CD4-positive, alpha-beta T cell (primary cell): ENCODE results near the gene OR9A2. TPM values are rescaled to one million over a fixed set of nuclear protein-coding genes. Genes with fewer than 3 reads are reported as not detected.

Source experiments
- ATAC-seq: fragments of 200-7000 bp; cut with Tn5 transposase; one replicate; pipeline ENCODE4 v1.10.0; 2022; ENCODE audit warnings: mild to moderate bottlenecking; ENCODE audit not compliant: poor library complexity
- CTCF ChIA-PET: fragments of 350-600 bp; sonication (Branson Sonifier 250); formaldehyde crosslinking; loops from one replicate; lab custom pipeline; 2021; ENCODE audit warnings: antibody characterized with exemption, inconsistent platforms; lab: Charles Lee
- POLR2A ChIA-PET: fragments of 350-600 bp; sonication (Branson Sonifier 250); formaldehyde crosslinking; loops from one replicate; lab custom pipeline; 2021; ENCODE audit warnings: antibody characterized with exemption, inconsistent platforms; lab: Charles Lee
- DNase-seq, 14 experiments: peaks; one replicate each; pipeline ENCODE4 v3.0.0-alpha.2; 2013 to 2020; ENCODE audit warnings: mixed read lengths in 2 of 14
- H3K27ac ChIP-seq, 2 donors: one replicate each; pipeline versions ENCODE4 v1.5.1 to v1.7.0; 2013; ENCODE audit warnings: low read length in 2 of 2, low read depth in 1 of 2, mild to moderate bottlenecking in 1 of 2
- H3K27me3 ChIP-seq, 2 experiments: 1 replicate in 1 of 2; 2 replicates in 1 of 2; pipeline versions ENCODE4 v1.6.1 to v1.7.0; 2013; ENCODE audit warnings: low read length in 2 of 2, control low read depth in 1 of 2, mild to moderate bottlenecking in 1 of 2, moderate library complexity in 1 of 2; ENCODE audit not compliant: insufficient read depth in 2 of 2, control insufficient read depth in 1 of 2
- H3K36me3 ChIP-seq: one replicate; pipeline ENCODE4 v1.6.1; 2013; ENCODE audit warnings: low read length, control low read depth; ENCODE audit not compliant: insufficient read depth
- H3K4me1 ChIP-seq: one replicate; pipeline ENCODE4 v1.6.1; 2013; ENCODE audit warnings: low read length, control low read depth; ENCODE audit not compliant: insufficient read depth
- H3K4me3 ChIP-seq: one replicate; pipeline ENCODE4 v1.5.1; 2013; ENCODE audit warnings: mild to moderate bottlenecking, low read length, moderate library complexity
- H3K9me3 ChIP-seq, 2 experiments: 1 replicate in 1 of 2; 2 replicates in 1 of 2; pipeline versions ENCODE4 v1.6.1 to v1.7.0; 2013; ENCODE audit warnings: low read length in 2 of 2, mild to moderate bottlenecking in 2 of 2, control low read depth in 1 of 2, moderate library complexity in 1 of 2; ENCODE audit not compliant: control insufficient read depth in 1 of 2, insufficient read depth in 1 of 2
- H3K27ac Mint-ChIP-seq: one replicate; pipeline ENCODE4 v1.8.0; 2020; ENCODE audit warnings: mixed read lengths
- H3K27me3 Mint-ChIP-seq: one replicate; pipeline ENCODE4 v1.8.0; 2021; ENCODE audit warnings: mixed read lengths
- H3K36me3 Mint-ChIP-seq: one replicate; pipeline ENCODE4 v1.8.0; 2021; ENCODE audit warnings: low read depth, mixed read lengths
- H3K4me1 Mint-ChIP-seq: one replicate; pipeline ENCODE4 v1.8.0; 2021; ENCODE audit warnings: low read depth, mixed read lengths
- H3K4me3 Mint-ChIP-seq: one replicate; pipeline ENCODE4 v1.8.0; 2020; ENCODE audit warnings: mild to moderate bottlenecking, mixed read lengths
- H3K9me3 Mint-ChIP-seq: one replicate; pipeline ENCODE4 v1.8.0; 2020; ENCODE audit warnings: mixed read lengths
- intact Hi-C, 2 experiments: fragments of 100-400 bp; cut with DNase I in 1 of 2; cut with micrococcal nuclease in 1 of 2; formaldehyde crosslinking; loops; one replicate each; pipeline versions ENCODE4 v1.15.1 to v1.9.0; 2023 to 2025; cut with DNase I, micrococcal nuclease
- total RNA-seq, 174 experiments: library from RNA in 2 of 174; stranded (reverse) in 2 of 174; gene quantifications; one replicate each; pipeline ENCODE4 v1.2.3 and lab custom pipeline; 2021 to 2026
- TF ChIP-seq, protein P1 (sequence below): fragments of 200-600 bp; IDR thresholded peaks from one replicate; pipeline ENCODE4 v1.8.0; 2022; ENCODE audit warnings: antibody characterized with exemption, mild to moderate bottlenecking

OR9A2 gene
- total RNA-seq, 2 experiments from 2014 or later, result not detected

DNA sequence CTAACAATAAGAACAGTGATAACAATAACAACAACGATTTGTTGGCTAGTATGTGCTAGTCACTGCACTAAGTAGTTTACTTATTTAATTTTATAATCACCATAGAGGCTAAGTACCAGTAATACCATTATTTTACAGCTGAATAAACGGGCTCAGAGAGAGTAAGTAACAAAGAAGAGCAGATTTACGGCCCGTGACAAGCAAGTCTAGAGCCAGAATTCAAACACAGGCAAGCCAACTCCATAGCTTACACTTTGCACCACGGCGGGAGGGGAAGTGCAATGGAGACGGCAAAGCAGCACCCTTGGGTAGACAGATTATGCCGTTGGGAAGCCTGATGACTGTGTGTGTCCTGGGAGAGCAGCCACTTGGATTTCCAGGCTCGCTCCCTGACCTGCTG lies 24.0 kb upstream of the OR9A2 start:
- Histone ChIP-seq H3K4me1 (no peaks in the 10 kb centered on the region), H3K36me3 (no peaks in the 10 kb centered on the region), H3K27me3 (no peaks in the 10 kb centered on the region), H3K4me3 (no peak overlapping the region), H3K27ac (no peak overlapping the region), H3K9me3 (peaks cover 0 to 5% of the 10 kb centered on the region in 2 experiments)
- DNase-seq (no peak), ATAC-seq (no peak)
- Mint-ChIP-seq H3K9me3 (no peaks in the 10 kb centered on the region), H3K27me3 (peaks cover 4% of the 10 kb centered on the region), H3K36me3 (no peaks in the 10 kb centered on the region), H3K4me3 (no peak overlapping the region), H3K27ac (no peak overlapping the region), H3K4me1 (no peaks in the 10 kb centered on the region)
- ChIA-PET CTCF (no interaction called here), POLR2A (no interaction called here)
- TF ChIP-seq, protein P1, sequence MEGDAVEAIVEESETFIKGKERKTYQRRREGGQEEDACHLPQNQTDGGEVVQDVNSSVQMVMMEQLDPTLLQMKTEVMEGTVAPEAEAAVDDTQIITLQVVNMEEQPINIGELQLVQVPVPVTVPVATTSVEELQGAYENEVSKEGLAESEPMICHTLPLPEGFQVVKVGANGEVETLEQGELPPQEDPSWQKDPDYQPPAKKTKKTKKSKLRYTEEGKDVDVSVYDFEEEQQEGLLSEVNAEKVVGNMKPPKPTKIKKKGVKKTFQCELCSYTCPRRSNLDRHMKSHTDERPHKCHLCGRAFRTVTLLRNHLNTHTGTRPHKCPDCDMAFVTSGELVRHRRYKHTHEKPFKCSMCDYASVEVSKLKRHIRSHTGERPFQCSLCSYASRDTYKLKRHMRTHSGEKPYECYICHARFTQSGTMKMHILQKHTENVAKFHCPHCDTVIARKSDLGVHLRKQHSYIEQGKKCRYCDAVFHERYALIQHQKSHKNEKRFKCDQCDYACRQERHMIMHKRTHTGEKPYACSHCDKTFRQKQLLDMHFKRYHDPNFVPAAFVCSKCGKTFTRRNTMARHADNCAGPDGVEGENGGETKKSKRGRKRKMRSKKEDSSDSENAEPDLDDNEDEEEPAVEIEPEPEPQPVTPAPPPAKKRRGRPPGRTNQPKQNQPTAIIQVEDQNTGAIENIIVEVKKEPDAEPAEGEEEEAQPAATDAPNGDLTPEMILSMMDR, result no peak
- intact Hi-C loops, result no loop called here

DNA sequence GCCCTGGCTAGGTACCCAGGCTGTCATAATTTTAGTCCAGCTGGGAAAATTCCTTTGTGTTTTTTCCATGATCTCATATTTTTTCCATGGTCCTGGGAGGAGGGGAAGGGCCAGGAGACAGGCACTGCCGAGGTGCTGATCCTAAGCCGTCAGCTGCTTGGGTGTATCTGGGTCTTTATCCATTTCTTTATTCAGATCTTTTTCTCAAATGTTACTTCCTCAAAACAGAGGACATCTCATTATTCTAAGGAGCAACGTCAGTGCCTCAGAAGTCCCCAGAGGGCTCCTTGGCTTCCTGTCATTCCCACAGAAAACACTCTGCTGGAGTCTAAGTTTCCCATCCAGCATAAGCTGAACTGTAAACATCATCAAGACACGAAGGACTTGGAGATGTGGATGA lies 22.4 kb upstream of the OR9A2 start:
- ChIA-PET POLR2A (no interaction called here), CTCF (no interaction called here)
- no peak overlapping the region for H3K27ac ChIP-seq
- Mint-ChIP-seq H3K27ac (no peak overlapping the region), H3K36me3 (no peaks in the 10 kb centered on the region), H3K27me3 (peaks cover 4% of the 10 kb centered on the region), H3K4me1 (no peaks in the 10 kb centered on the region), H3K9me3 (no peaks in the 10 kb centered on the region), H3K4me3 (no peak overlapping the region)
- ATAC-seq, result no peak
- no peaks in the 10 kb centered on the region for H3K36me3 ChIP-seq
- no peak overlapping the region for H3K4me3 ChIP-seq
- H3K9me3 ChIP-seq, result peaks cover 0 to 5% of the 10 kb centered on the region in 2 experiments
- intact Hi-C loops, result no loop called here
- no peaks in the 10 kb centered on the region for H3K4me1 ChIP-seq
- no peak for DNase-seq
- no peaks in the 10 kb centered on the region for H3K27me3 ChIP-seq
- TF ChIP-seq, protein P1, result no peak

DNA sequence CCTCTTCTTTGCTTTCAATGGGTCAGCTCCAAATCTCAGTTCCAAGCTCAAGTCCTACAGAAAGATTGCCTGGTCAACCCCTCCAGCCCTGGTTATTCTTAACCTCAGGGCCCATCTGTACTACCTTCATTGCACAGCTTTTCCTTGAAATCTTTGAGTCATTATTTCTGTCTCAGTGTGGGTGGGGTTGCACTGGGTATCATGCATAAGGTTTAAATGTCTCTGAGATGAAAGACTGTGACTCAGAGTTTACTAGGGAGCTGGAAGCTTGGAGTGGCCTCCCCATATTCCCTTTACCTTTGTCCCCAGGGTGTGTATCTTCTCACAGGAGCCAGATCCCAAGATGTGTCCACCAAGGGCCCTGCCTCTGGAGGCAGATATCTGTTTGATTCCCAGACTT lies 21.9 kb upstream of the OR9A2 start:
- Histone ChIP-seq H3K4me1 (no peaks in the 10 kb centered on the region), H3K27me3 (no peaks in the 10 kb centered on the region), H3K9me3 (peaks cover 0 to 5% of the 10 kb centered on the region in 2 experiments), H3K36me3 (no peaks in the 10 kb centered on the region), H3K4me3 (no peak overlapping the region), H3K27ac (no peak overlapping the region)
- Mint-ChIP-seq H3K27ac (no peak overlapping the region), H3K4me3 (no peak overlapping the region), H3K4me1 (no peaks in the 10 kb centered on the region), H3K9me3 (no peaks in the 10 kb centered on the region), H3K36me3 (no peaks in the 10 kb centered on the region), H3K27me3 (peaks cover 4% of the 10 kb centered on the region)
- DNase-seq (no peak), ATAC-seq (no peak)
- intact Hi-C loops, result no loop called here
- TF ChIP-seq, protein P1, result no peak
- ChIA-PET CTCF (no interaction called here), POLR2A (no interaction called here)
